SU-DHL-6 (cell line): ENCODE measurements around the gene THSD7B.

Experiments
- EZH2phosphoT487 ChIP-seq: fragments of 200-600 bp; sonication (generic), shearing (Covaris generic); conservative IDR thresholded peaks from 2 replicates; pipeline ENCODE4 v1.6.1; 2018; ENCODE audit warnings: mild to moderate bottlenecking, antibody characterized with exemption, low read length, moderate library complexity, mixed read lengths
- TF ChIP-seq, protein P1 (sequence below): fragments of 200-600 bp; sonication (generic); IDR thresholded peaks from one replicate; pipeline ENCODE4 v1.5.1; 2017; ENCODE audit warnings: antibody characterized with exemption, mild to moderate bottlenecking, low read length, moderate library complexity; ENCODE audit not compliant: insufficient read depth, poor library complexity, severe bottlenecking

DNA sequence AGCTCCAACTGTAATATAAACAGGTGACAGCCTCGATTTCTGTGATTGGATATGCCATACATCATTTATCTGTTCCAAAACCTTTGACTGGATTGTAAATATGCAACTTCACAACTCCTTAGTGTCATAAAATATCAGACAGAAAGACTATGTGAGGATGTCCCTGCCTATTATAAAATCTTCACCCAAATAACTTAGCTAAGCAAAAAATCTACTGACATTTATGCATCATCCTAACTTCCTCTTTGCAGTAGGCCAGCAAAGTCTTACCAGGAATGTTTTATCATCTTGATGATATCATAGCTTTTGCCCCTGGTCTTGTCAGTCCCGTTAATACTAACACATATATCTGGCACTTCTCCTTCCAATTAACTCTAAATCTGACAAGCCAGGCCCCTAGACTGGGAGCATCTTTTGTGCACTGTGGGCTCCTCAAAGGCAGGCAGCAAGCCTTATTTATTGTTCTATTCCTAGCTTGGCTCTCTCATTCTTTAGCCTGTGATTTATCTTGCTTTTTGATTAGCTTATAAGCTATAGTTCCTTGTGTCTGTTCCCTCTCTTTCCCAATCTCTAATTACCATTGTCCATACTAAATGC is 842.5 kb downstream of the THSD7B start:
- TF ChIP-seq, protein P1, sequence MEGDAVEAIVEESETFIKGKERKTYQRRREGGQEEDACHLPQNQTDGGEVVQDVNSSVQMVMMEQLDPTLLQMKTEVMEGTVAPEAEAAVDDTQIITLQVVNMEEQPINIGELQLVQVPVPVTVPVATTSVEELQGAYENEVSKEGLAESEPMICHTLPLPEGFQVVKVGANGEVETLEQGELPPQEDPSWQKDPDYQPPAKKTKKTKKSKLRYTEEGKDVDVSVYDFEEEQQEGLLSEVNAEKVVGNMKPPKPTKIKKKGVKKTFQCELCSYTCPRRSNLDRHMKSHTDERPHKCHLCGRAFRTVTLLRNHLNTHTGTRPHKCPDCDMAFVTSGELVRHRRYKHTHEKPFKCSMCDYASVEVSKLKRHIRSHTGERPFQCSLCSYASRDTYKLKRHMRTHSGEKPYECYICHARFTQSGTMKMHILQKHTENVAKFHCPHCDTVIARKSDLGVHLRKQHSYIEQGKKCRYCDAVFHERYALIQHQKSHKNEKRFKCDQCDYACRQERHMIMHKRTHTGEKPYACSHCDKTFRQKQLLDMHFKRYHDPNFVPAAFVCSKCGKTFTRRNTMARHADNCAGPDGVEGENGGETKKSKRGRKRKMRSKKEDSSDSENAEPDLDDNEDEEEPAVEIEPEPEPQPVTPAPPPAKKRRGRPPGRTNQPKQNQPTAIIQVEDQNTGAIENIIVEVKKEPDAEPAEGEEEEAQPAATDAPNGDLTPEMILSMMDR = no peak
- no peak for TF ChIP-seq EZH2phosphoT487
